Measurements from ENCODE around the gene AKT1.

DNA sequence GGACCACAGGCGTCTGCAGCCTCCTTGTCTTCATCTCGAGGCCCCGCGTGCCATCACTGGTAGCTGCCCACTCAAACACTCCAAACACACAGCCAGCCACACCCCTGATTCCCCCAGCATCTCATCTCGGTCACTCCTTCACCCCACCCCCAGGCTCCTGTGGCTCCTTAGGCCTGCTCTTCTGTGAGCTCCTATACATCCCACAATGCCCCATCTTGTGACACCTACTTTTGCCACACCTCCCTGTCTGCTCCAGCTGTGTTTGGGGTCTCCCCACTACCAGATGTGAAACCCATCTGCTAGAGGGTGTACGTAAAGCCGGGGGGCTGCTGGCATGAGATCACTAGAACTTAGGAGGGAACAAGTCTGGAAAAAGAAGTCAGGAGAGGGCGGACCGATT is 4.1 kb downstream of the AKT1 start:
- TF ChIP-seq POLR2A (IDR thresholded peaks at IDR 0.05): no peak
- no peak for TF ChIP-seq CTCF (IDR thresholded peaks at IDR 0.05)
- TF ChIP-seq EP300 (IDR thresholded peaks at IDR 0.05): no peak

Measured in gastroesophageal sphincter (tissue), 3 donors.